NAMALWA (cell line): ENCODE measurements around the gene TUT1.
"Not testable (repeated sequence)": the region's sequence is repeated elsewhere in the genome, so short reads cannot be mapped to it uniquely, and the experiment has no call there.

Experiments
- DNase-seq: peaks from one replicate; pipeline ENCODE4 v3.0.0-alpha.2; 2015; ENCODE audit warnings: low spot score

Gene TUT1

GRCh38 chr11:62556108-62556874 is 35.0 kb downstream of the TUT1 start:
- peak; percentile 75 for DNase-seq

GRCh38 chr11:62555464-62556107 is 35.7 kb downstream of the TUT1 start:
- DNase-seq: peak; percentile 87

GRCh38 chr11:62554387-62555167 is 36.7 kb downstream of the TUT1 start:
- DNase-seq: no peak

GRCh38 chr11:62553839-62554361 is 37.4 kb downstream of the TUT1 start:
- no peak for DNase-seq

GRCh38 chr11:62553080-62553838 is 38.1 kb downstream of the TUT1 start:
- DNase-seq: no peak

GRCh38 chr11:62552485-62553079 is 38.7 kb downstream of the TUT1 start:
- DNase-seq: no peak

GRCh38 chr11:62550478-62550877 is 40.8 kb downstream of the TUT1 start:
- DNase-seq: not testable (repeated sequence)

- DNase-seq: no peak
These were observed 42.6 kb downstream of the TUT1 start for GRCh38 chr11:62548545-62549335.

GRCh38 chr11:62547691-62548281 is 43.5 kb downstream of the TUT1 start:
- DNase-seq: no peak

GRCh38 chr11:62546929-62547625 is 44.2 kb downstream of the TUT1 start:
- no peak for DNase-seq

- no peak for DNase-seq
These were observed 44.9 kb downstream of the TUT1 start, which contains the start of gene AHNAK for GRCh38 chr11:62546244-62546928. AHNAK (minus strand) TSS chr11:62546806; CDS start chr11:62536098, 10,708 bp downstream.

GRCh38 chr11:62545437-62546243 is 45.7 kb downstream of the TUT1 start:
- DNase-seq: no peak

GRCh38 chr11:62544581-62545436 is 46.5 kb downstream of the TUT1 start:
- DNase-seq: no peak

GRCh38 chr11:62543680-62544444 is 47.5 kb downstream of the TUT1 start:
- DNase-seq: no peak

- DNase-seq: peak; percentile 75
These were observed 48.4 kb downstream of the TUT1 start for GRCh38 chr11:62542750-62543567.
